AG10803 (cell line): ENCODE data around the gene GLB1L.
A peak's percentile ranks its signal among the peaks of the same experiment; 100 is the strongest.

Source experiments
- DNase-seq: peaks from one replicate; pipeline ENCODE4 v3.0.0; 2010; ENCODE audit warnings: low read depth
- H3K4me3 ChIP-seq: 2 replicates; pipeline ENCODE4 v1.5.1; 2011; ENCODE audit warnings: mild to moderate bottlenecking, low read length, control low read depth
- TF ChIP-seq, protein P1 (sequence below): conservative IDR thresholded peaks from 2 replicates; pipeline ENCODE4 v1.5.1; 2011; ENCODE audit warnings: mild to moderate bottlenecking, low read length, control low read depth, inconsistent platforms

The GLB1L gene

DNA sequence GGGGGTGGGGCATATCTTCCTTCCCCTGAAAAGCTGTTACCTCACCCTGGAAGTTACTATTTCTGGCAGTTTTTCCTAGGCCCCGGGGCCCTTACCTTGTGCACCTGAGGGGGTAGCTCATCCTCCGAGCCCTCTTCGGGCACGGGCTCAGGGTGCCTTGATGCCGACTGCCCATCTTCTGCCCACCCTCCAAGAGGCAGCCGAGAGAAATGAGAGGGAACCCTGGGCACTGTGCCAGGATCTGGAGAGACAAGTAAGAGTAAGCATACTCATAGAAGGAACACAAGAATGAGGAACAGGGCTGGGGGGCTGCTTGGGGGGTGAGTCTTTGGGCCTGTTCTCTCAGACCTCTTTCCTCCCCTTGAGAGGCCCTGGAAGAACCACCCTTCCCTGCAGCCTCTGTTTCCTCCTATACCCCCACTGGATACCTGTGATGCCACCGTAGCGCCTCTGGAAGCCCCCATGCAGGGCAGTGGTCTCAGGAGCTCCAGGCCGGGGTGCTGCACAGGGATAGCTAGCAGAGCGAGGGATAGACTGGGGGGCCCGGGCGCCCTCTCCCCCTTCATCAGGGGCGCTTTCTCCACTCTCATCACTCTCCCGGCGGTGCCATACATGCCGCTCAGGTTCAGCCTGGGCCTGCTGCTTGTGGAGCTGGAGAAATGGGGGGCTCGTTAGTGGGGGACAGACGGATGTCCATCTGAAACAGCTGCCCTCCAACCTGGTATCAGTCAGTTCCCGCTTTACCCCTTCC lies 24.4 kb downstream of the GLB1L start:
- TF ChIP-seq, protein P1, sequence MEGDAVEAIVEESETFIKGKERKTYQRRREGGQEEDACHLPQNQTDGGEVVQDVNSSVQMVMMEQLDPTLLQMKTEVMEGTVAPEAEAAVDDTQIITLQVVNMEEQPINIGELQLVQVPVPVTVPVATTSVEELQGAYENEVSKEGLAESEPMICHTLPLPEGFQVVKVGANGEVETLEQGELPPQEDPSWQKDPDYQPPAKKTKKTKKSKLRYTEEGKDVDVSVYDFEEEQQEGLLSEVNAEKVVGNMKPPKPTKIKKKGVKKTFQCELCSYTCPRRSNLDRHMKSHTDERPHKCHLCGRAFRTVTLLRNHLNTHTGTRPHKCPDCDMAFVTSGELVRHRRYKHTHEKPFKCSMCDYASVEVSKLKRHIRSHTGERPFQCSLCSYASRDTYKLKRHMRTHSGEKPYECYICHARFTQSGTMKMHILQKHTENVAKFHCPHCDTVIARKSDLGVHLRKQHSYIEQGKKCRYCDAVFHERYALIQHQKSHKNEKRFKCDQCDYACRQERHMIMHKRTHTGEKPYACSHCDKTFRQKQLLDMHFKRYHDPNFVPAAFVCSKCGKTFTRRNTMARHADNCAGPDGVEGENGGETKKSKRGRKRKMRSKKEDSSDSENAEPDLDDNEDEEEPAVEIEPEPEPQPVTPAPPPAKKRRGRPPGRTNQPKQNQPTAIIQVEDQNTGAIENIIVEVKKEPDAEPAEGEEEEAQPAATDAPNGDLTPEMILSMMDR: no peak
- DNase-seq: no peak
- H3K4me3 ChIP-seq: no peak overlapping the region

DNA sequence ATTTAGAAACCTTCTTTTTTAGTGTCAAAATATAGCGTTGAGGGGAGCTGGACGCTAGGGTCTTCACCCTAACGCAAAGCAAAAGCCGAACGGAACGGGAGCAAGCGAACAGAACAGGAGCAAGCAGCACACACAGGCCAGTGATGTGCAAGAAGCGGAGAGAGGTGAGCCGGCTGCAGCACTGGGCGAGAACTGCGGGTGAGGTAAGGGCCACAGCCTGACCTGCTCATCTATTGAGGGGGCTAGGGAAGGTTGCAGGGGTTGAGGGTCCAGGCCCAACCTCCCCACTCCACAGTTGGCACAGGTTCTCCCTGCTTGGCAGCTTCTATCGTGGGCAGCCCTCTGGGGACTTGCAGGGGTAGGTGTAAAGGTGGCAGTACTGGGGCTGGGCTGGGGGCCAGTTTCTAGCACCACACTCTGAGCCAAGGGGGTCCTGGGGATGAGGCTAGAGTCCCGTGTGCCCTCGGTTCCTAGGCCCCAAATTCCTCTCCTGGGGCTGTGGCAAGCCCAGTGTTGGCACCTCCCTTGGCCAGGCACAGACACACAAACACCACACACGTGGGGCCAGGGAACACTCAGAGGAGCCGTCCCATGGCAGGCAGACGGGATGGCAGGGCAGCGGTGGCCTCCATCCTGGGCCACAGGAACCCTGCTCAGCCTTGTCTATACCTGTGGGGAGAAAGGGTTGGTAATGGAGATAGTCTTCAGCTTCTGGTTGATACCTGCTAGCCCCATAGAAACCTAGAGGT lies 25.3 kb downstream of the GLB1L start:
- TF ChIP-seq, protein P1: no peak
- no peak overlapping the region for H3K4me3 ChIP-seq
- DNase-seq: no peak

DNA sequence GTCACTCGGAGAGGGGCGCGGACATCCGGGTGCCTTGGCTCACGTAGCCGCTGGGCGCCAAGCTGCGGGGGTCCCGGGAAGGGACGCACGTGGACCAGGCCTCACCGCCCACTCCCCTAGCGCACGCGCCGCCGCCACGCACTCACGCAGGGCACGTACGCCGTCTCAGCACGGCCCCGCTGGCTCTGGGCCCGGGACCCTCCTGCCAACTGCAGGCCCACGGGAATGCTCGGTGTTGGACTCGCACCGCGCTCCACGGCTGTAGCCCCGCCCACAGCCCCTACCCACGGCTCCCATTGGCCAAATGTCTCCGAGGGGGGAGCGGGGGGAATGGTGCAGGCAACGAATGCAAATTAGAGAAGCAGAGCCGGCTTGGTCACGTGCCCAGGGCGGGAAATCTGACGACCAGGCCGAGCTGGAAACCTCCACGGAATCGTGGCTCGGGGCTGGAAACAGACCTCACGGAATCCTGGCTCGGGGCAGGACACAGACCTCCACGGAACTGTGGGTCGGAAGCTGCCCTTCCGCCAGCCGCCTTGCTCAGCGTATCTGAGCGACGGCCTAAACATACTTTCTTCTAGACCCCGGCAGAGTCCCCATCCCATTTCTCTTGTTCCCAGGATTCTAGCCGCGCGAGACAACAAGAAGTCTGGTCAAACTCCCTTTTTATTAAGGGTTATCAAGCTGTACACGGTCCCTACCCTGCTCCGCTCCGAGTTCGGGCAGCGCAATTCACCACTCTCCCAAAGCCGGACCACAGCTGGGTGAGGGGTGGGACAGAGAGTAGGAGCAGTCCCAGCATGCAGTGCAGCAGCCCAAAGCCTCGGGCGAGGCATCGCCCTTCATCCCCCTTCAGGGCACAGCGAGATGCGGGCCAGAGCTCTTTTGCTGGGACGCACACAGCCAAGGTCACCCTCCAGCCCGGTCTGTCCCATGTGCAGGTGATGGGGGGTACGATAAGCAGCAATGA lies 26.2 kb downstream of the GLB1L start, which contains the start of gene ABCB6:
TSS of gene ABCB6 (minus strand) at position 227 of the 970 bp plus-strand sequence. CDS start 285 bp downstream, outside the sequence.
- peak; percentile 92 for DNase-seq
- peak within 1 kb of the TSS; percentile 68 for H3K4me3 ChIP-seq
- TF ChIP-seq, protein P1: no peak

DNA sequence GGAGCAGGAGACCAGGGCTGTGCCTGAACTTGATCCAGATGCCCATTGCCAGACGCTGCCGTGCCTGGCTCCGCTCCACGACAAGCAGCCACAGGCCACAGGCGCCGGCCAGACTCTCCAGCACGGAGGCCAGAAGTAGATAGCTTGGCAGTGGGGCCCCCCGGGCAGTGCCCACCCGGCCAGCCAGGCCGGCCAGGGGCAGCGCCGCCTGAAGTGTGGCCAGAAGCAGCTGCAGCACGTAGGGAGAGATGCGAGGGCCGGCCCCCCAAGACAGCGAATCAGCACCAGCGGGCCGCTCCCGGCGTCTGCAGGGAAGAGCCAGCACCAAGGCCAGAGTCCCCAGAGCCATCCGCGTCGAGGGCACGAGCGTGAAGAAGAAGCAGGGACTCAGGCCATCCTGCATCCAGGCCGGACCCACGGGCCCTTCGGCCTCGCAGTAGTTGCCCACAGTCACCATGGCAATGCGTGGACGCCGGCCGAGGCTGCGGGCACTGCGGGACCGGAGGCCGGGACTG lies 27.0 kb downstream of the GLB1L start:
- peak; percentile 74 for DNase-seq
- TF ChIP-seq, protein P1: no peak
- H3K4me3 ChIP-seq: peak overlapping the region; percentile 68

DNA sequence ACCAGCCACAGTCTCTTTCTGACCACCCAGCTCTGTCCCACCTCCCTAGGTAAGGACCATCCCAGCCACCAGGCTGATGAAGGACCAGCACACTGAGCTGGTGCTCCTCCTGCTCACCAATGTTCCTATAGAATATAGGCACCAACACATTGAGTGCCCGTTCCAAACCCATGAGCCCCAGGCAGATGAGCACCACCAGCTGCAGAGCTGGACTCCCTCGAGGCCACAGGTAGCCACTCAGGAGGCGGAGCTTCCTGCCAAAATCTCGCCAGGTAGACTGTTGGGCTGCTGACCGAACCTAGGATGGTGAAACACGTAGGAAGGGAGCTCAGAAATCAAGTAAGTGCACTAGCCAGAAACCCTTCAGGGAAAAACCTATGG lies 28.7 kb downstream of the GLB1L start:
- no peak for DNase-seq
- TF ChIP-seq, protein P1: no peak
- no peak overlapping the region for H3K4me3 ChIP-seq

DNA sequence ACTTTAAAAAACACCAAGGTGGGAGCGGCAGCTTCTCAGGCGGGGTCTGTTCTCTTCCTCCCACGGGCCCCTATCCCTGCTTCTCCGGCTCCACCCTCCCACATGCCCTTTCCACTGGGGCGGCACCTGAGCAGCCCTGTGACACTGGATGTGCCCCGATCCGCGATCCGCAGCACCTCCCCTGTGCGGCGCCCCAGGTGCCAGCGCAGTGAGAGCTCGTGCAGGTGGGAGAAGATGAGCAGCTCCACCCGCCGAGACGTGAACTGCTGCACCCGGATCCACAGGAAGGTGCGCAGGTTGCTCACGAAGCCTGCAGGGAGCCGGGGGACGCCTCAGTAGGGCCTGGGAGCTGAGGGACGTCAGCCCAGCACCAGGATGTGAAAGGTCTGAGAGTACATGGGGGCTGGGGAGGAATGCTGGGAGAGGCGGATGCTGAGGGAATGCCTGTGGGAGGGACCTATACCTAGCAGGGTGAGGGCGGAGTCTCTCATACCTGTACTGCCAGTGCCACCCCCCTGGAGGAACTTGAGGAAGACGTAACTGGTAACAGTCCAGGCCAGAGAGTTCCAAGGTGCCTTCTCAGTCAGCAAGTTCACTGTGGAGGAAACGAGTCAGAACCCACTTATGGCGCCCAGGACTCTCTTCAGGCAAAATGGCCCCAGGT lies 29.2 kb downstream of the GLB1L start:
- no peak overlapping the region for H3K4me3 ChIP-seq
- no peak for DNase-seq
- TF ChIP-seq, protein P1: no peak
